GM21447 (cell line): ENCODE measurements around the gene PRAMEF1.
"Not testable (repeated sequence)": the region's sequence is repeated elsewhere in the genome, so short reads cannot be mapped to it uniquely, and the experiment has no call there.

Experiments used
- ATAC-seq: cut with Tn5 transposase; IDR thresholded peaks from one replicate; pipeline ENCODE4 v1.9.1; 2021; ENCODE audit not compliant: unreplicated experiment

The PRAMEF1 gene, protein sequence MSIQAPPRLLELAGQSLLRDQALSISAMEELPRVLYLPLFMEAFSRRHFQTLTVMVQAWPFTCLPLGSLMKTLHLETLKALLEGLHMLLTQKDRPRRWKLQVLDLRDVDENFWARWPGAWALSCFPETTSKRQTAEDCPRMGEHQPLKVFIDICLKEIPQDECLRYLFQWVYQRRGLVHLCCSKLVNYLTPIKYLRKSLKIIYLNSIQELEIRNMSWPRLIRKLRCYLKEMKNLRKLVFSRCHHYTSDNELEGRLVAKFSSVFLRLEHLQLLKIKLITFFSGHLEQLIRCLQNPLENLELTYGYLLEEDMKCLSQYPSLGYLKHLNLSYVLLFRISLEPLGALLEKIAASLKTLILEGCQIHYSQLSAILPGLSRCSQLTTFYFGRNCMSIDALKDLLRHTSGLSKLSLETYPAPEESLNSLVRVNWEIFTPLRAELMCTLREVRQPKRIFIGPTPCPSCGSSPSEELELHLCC

DNA sequence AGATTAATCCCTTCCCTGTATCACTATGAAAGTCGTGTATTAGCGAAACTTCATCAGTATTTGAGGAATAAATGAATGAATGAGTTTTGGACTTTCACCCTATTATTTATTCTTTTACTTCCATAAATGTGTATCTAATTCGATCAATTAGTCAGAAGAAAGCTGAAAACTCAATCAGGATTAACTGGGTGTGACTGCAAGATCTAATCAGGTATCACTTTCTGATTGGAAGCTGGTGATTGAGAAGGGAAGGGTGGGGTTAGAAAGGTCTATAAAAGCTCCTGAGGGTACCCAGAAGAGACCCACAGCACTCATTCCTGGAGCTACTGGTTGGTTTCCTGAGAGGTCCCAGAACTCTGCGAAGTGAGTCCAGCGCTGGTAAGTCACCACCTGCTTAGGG is at the start of gene PRAMEF1:
Gene PRAMEF1 (plus strand): TSS at position 301 of the 400 bp plus-strand sequence. CDS start 1,831 bp downstream, outside the sequence.
- ATAC-seq, result not testable (repeated sequence)

DNA sequence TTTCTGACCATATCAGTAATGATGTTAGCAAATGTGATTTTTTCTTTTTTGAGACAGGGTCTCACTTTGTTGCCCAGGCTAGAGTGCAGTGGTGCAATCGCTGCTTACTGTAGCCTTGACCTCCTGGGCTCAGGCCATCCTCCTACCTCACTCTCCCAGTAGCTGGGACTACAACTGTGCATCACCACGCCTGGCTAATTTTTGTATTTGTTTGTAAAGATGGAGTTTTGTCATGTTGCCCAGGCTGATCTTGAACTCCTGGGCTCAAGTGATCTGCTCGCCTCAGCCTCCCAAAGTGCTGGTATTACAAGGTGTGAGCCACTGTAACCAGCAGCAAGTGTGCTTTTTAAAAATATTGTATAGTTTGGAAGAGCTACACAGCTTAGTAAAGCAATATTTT is 49.3 kb upstream of the PRAMEF1 start:
- ATAC-seq, result no peak

- no peak for ATAC-seq
Observed at GRCh38 chr1:12745126-12745991, 45.8 kb upstream of the PRAMEF1 start.

- no peak for ATAC-seq
Observed at GRCh38 chr1:12745992-12746323, 45.2 kb upstream of the PRAMEF1 start, which contains the start of gene CFAP107. Gene CFAP107, plus strand, starts transcription at chr1:12746200. Its CDS starts 231 bp downstream, at chr1:12746431.

- no peak for ATAC-seq
Observed at GRCh38 chr1:12748778-12749355, 42.3 kb upstream of the PRAMEF1 start.

GRCh38 chr1:12754738-12755137 is 36.5 kb upstream of the PRAMEF1 start:
- ATAC-seq, result no peak

DNA sequence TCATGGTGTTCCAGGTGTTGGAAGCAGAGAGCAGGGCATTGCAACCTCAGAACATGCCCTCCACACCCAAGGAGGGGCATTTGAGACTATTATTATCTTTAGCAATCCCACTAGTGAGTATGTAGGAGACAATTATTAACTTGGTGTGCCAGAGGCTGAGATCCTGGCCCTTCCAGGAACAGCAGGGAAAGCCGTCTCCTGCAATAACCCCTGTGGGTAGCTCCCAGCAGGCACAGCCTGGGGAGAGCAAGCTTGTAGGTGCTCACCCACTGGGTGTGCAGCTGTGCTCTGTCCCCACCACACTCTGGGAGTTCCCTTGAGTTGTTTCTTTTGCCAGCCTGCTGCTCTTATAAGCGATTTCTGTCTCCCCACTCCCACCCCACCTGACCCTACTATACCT is 34.9 kb upstream of the PRAMEF1 start:
- ATAC-seq, result no peak

DNA sequence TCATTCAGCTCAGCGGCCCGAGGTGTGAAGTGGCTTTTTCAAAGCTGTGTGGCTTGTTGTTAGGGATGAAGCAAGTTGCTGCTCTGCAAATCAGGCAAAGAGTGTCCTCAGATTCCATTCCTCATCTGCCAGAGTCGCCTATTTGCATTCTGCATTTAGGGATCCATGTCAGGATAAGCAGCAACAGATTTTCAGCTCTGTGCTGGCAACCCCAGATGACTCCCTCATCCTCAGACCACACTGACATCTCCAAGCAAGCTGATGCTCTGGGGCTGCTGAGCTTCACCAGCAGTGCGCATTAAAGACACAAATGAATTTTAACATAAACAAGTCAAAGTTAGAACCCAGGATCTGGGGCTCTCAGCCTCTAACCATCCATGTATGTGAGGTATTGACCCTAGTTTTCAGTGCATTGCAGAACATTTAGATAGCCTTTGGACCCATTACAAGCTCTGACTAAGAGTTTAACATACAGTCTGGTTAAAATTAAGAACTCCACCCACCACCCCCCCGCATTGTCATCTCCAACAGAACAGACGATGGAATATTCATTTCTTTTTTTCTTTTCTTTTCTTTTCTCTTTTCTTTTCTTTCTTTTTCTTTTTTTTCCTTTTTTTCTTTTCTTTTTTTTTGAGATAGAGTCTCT is 34.3 kb upstream of the PRAMEF1 start:
- ATAC-seq, result no peak

GRCh38 chr1:12757836-12758235 is 33.4 kb upstream of the PRAMEF1 start:
- ATAC-seq, result no peak

GRCh38 chr1:12760256-12760795 is 30.9 kb upstream of the PRAMEF1 start:
- ATAC-seq, result no peak

DNA sequence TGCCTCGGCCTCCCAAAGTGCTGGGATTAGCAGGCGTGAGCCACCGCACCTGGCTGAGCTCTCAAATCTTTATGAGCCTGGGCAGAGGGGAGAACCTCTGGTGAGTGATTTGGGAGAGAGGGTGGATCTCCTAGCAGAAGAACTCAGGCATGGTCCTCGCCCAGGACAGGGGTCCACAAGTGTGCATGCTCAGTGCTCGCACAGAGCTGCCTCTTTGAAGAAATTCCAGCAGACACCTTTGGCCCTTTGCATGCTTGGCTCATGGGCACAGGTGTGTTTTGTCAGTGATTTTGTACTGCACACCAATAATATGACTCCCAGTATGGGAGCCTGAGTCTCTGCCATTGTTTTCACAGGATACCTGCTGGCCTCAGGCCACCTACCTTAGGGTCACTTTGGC is 29.4 kb upstream of the PRAMEF1 start:
- no peak for ATAC-seq

DNA sequence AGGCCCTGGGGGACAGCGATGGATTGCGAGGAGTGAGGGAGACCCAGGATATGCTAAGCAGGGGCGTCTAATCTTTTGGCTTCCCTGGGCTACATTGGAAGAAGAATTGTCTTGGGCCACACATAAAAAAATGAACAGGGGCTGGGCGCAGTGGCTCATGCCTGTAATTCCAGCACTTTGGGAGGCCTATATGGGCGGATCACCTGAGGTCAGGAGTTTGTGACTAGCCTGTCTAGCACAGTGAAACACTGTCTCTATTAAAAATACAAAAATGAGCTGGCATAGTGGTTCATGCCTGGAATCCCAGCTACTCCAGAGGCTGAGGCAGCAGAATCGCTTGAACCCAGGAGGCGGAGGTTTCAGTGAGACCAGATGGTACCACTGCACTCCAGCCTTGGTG is 28.4 kb upstream of the PRAMEF1 start:
- ATAC-seq, result no peak

DNA sequence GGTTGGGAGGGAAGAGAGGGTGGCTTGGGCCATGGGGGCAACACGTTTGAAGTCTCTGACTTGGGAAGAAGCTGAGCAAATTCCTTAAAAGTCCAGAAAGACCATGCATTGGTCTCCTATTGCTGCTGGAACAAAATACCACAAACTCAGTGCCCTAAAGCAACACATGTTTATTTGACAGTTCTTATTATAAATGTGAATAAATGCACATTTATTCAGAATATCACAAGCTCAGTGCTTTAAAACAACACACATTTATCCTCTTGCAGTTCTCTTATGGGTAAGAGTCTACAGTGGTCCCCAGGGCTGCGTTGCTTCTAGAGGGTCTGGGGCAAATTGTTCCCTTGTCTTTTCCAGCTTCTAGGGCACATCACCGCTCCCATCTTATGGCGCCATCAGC is 27.7 kb upstream of the PRAMEF1 start:
- no peak for ATAC-seq

DNA sequence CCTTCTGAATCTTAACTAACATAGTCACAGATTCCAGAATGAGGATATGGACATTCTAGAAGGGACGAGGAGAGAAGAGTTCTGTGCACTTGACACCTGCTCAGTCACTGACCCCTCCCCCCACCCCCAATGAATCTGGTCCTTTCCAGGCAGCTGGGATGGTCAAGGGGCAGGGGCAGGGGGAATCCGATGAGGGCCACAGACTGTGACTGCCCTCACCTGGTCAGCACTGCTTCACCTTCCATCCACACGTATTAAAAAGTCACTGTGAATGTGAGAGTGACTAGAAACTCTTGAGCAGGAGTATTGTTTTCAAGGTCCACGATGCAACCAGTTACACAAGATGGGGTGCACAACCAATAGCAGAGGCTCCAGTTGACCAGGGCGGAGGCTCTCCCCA is 27.2 kb upstream of the PRAMEF1 start:
- ATAC-seq, result no peak

DNA sequence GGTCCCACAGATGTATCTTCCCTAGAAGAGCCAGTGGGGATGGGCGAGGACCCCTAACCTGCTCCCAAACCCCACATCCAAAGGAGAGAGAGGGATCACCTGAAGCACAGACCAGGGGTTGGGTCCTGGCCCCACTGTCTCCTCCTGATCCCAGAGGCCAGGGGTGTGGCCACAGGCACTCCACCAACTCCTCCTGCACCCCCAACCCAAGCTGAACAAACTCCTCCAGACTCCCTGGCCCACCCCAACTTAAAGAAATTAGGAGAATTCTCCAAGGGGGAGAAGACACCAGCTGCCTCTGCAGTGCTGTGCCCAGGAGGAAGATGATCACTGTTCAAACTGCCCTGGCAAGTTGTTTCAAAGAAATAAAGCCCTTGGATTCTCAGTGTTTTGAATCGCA is 22.2 kb upstream of the PRAMEF1 start:
- no peak for ATAC-seq

- ATAC-seq, result no peak
Observed at GRCh38 chr1:12769976-12770505, 21.2 kb upstream of the PRAMEF1 start.

- no peak for ATAC-seq
Observed at GRCh38 chr1:12770620-12771019, 20.6 kb upstream of the PRAMEF1 start.

- no peak for ATAC-seq
Observed at GRCh38 chr1:12771186-12771585, 20.0 kb upstream of the PRAMEF1 start.

- ATAC-seq, result no peak
Observed at GRCh38 chr1:12772520-12772919, 18.7 kb upstream of the PRAMEF1 start.

- no peak for ATAC-seq
Observed at GRCh38 chr1:12773438-12773837, 17.8 kb upstream of the PRAMEF1 start, which contains the start of gene PRAMEF12. Gene PRAMEF12, plus strand, starts transcription at chr1:12773738. Its CDS starts 1,130 bp downstream, at chr1:12774868.
